Suprapubic skin (tissue), 3 donors: ENCODE results near the gene IL36B.

ENCODE experiments used
- CTCF ChIP-seq, 2 donors: fragments of 200-600 bp in 1 of 2; fragments of 450-650 bp in 1 of 2; sonication (generic) in 1 of 2; IDR thresholded peaks; one replicate each; pipeline ENCODE4 v1.5.1; 2016 to 2019; ENCODE audit warnings: antibody characterized with exemption in 2 of 2, mild to moderate bottlenecking in 1 of 2, moderate library complexity in 1 of 2
- POLR2AphosphoS5 ChIP-seq, 3 donors: sonication (generic); formaldehyde crosslinking; IDR thresholded peaks; one replicate each; pipeline ENCODE4 v1.6.1; 2017; ENCODE audit warnings: antibody characterized with exemption in 3 of 3

- TF ChIP-seq CTCF (IDR thresholded peaks at IDR 0.05) (no peak), POLR2AphosphoS5 (IDR thresholded peaks at IDR 0.05) (no peak)
These were observed 40.0 kb downstream of the IL36B start for GRCh38 chr2:113012436-113013335.
